SU-DHL-6 (cell line): ENCODE measurements around the gene NTN3.

Experiments
- H2AFZ ChIP-seq: fragments of 200-600 bp; sonication (generic); 2 replicates; pipeline ENCODE4 v1.6.1; 2014; ENCODE audit warnings: low read depth, mild to moderate bottlenecking, moderate library complexity, mixed read lengths, antibody characterized with exemption, low read length; ENCODE audit not compliant: severe bottlenecking
- H3F3A ChIP-seq: fragments of 200-600 bp; shearing (Covaris generic); 2 replicates; pipeline ENCODE4 v1.6.0; 2016; ENCODE audit warnings: antibody characterized with exemption, mild to moderate bottlenecking; ENCODE audit not compliant: insufficient read depth
- H3K27ac ChIP-seq: fragments of 200-600 bp; sonication (generic); 2 replicates; pipeline ENCODE4 v1.5.1; 2016; ENCODE audit warnings: low read depth, mild to moderate bottlenecking, low read length, moderate library complexity, mixed read lengths
- H3K27me3 ChIP-seq: fragments of 200-600 bp; sonication (generic), shearing (Covaris generic); 2 replicates; pipeline ENCODE4 v1.6.0; 2014; ENCODE audit warnings: mild to moderate bottlenecking, low read length
- H3K36me3 ChIP-seq: fragments of 200-600 bp; sonication (generic); 2 replicates; pipeline ENCODE4 v1.6.1; 2014; ENCODE audit warnings: mild to moderate bottlenecking, low read length, mixed read lengths
- H3K4me2 ChIP-seq: fragments of 300-600, 200-600 bp; shearing (Covaris generic), sonication (generic); 2 replicates; pipeline ENCODE4 v1.6.0; 2014; ENCODE audit warnings: low read length, low read depth, mild to moderate bottlenecking; ENCODE audit not compliant: poor library complexity, severe bottlenecking
- H3K4me3 ChIP-seq: fragments of 200-600 bp; sonication (generic); 2 replicates; pipeline ENCODE4 v1.5.1; 2014; ENCODE audit warnings: antibody characterized with exemption, low read length, mild to moderate bottlenecking, mixed read lengths; ENCODE audit not compliant: insufficient read depth, poor library complexity, severe bottlenecking
- H3K79me2 ChIP-seq: fragments of 200-600 bp; sonication (generic); 2 replicates; pipeline ENCODE4 v1.6.1; 2014; ENCODE audit warnings: mild to moderate bottlenecking, low read length, moderate library complexity; ENCODE audit not compliant: insufficient read depth
- H3K9ac ChIP-seq: fragments of 200-600 bp; sonication (generic); 2 replicates; pipeline ENCODE4 v1.7.0; 2014; ENCODE audit warnings: mild to moderate bottlenecking, low read length
- H3K9me2 ChIP-seq: fragments of 200-600 bp; sonication (generic); replicated peaks from 2 replicates; pipeline ENCODE4 v1.6.1; 2014; ENCODE audit warnings: low read length; ENCODE audit not compliant: insufficient read depth
- H3K9me3 ChIP-seq: fragments of 200-600 bp; sonication (generic); 2 replicates; pipeline ENCODE4 v1.6.1; 2014; ENCODE audit warnings: low read length, mixed read lengths; ENCODE audit not compliant: insufficient read depth
- H4K20me1 ChIP-seq: fragments of 200-600 bp; sonication (generic); 2 replicates; pipeline ENCODE4 v1.6.1; 2014; ENCODE audit warnings: low read depth, mild to moderate bottlenecking, antibody characterized with exemption, low read length, moderate library complexity, mixed read lengths
- EZH2phosphoT487 ChIP-seq: fragments of 200-600 bp; sonication (generic), shearing (Covaris generic); conservative IDR thresholded peaks from 2 replicates; pipeline ENCODE4 v1.6.1; 2018; ENCODE audit warnings: mild to moderate bottlenecking, antibody characterized with exemption, low read length, moderate library complexity, mixed read lengths
- TF ChIP-seq, protein P1 (sequence below): fragments of 200-600 bp; sonication (generic); IDR thresholded peaks from one replicate; pipeline ENCODE4 v1.5.1; 2017; ENCODE audit warnings: antibody characterized with exemption, mild to moderate bottlenecking, low read length, moderate library complexity; ENCODE audit not compliant: insufficient read depth, poor library complexity, severe bottlenecking

NTN3 gene

DNA sequence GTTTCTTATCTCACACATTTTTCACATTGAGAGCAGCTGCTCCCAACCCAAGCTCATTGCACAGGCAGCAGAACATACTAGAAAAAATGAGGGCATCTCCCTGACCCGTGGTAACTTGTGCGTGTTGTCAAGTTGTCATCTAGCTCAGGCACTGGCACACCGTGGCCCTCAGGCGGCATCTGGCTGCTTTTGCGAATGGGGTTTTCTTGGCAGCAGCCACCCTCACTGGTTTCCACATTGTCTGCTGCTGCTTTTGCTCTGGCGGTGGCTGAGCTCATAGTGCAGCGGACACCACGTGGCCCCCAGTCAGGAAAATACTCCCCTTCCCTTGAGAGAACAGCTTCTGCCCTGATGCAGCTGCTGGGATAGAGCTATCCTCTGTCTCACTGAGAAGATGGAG is 20.6 kb upstream of the NTN3 start:
- H3K9me3 ChIP-seq = no peaks in the 10 kb centered on the region
- H3K4me2 ChIP-seq = no peak overlapping the region
- H3K27me3 ChIP-seq = no peaks in the 10 kb centered on the region
- no peaks in the 10 kb centered on the region for H3K9me2 ChIP-seq
- no peak overlapping the region for H3K9ac ChIP-seq
- peaks cover 15% of the 10 kb centered on the region; the same call in 1 of the 2 replicates for H3K36me3 ChIP-seq
- H3K79me2 ChIP-seq = no peaks in the 10 kb centered on the region
- no peak for TF ChIP-seq EZH2phosphoT487
- TF ChIP-seq, protein P1, sequence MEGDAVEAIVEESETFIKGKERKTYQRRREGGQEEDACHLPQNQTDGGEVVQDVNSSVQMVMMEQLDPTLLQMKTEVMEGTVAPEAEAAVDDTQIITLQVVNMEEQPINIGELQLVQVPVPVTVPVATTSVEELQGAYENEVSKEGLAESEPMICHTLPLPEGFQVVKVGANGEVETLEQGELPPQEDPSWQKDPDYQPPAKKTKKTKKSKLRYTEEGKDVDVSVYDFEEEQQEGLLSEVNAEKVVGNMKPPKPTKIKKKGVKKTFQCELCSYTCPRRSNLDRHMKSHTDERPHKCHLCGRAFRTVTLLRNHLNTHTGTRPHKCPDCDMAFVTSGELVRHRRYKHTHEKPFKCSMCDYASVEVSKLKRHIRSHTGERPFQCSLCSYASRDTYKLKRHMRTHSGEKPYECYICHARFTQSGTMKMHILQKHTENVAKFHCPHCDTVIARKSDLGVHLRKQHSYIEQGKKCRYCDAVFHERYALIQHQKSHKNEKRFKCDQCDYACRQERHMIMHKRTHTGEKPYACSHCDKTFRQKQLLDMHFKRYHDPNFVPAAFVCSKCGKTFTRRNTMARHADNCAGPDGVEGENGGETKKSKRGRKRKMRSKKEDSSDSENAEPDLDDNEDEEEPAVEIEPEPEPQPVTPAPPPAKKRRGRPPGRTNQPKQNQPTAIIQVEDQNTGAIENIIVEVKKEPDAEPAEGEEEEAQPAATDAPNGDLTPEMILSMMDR = no peak
- H3K27ac ChIP-seq = no peak overlapping the region
- H2AFZ ChIP-seq = no peak overlapping the region
- H3K4me3 ChIP-seq = no peak overlapping the region
- H4K20me1 ChIP-seq = no peaks in the 10 kb centered on the region; the same call in 1 of the 2 replicates
- H3F3A ChIP-seq = no peaks in the 10 kb centered on the region

DNA sequence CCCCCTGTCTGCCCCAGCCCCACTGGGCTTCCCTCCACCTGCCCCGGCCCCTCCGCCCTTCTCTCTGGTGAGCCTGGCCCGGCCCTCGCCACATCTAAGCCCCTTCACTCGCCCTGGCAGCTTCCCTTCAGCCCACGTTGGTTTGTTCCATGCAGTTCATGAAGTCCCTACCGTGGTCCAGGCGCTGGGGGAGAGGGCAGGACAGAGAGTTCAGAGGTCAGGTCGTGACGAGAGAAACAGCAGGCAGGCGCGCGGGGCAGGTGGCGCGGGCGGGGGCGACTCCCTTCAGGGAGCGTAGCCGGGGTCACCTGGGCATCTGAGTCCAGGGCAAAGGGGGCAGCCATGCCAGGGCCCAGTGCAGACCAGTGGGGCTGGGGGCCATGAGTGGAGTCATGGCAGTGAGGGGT is 20.1 kb upstream of the NTN3 start:
- no peak overlapping the region for H3K4me2 ChIP-seq
- no peaks in the 10 kb centered on the region for H3K27me3 ChIP-seq
- no peaks in the 10 kb centered on the region for H3F3A ChIP-seq
- H2AFZ ChIP-seq = no peak overlapping the region
- H3K79me2 ChIP-seq = no peaks in the 10 kb centered on the region
- H3K27ac ChIP-seq = no peak overlapping the region
- no peaks in the 10 kb centered on the region for H3K9me2 ChIP-seq
- no peak overlapping the region for H3K4me3 ChIP-seq
- TF ChIP-seq EZH2phosphoT487 = no peak
- TF ChIP-seq, protein P1 = no peak
- H3K9me3 ChIP-seq = no peaks in the 10 kb centered on the region
- no peaks in the 10 kb centered on the region; the same call in 1 of the 2 replicates for H4K20me1 ChIP-seq
- peaks cover 15% of the 10 kb centered on the region; the same call in 1 of the 2 replicates for H3K36me3 ChIP-seq
- H3K9ac ChIP-seq = no peak overlapping the region

DNA sequence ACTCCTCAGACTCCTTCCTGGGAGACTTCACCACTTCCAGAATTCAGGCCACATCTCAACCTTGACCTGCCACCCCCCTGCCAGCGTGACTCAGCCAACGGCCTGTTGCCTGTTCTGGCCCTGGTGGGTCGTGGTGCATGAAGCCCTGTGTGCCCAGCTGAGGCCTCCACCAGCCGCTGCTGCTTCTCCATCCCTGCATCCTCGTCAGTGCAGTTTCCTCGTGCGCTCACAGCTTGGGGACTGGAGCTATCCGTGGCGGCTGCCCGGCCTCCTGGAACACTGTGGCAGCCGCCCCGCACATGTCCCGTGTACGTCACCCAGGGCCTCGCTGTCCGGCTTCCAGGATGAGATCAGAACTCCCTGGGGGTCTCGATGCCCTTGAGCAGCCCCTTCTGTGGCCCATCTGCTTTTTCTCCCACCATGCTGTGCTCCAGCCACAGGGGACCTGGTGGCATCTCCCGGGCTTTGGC is 19.2 kb upstream of the NTN3 start:
- TF ChIP-seq EZH2phosphoT487 = no peak
- TF ChIP-seq, protein P1 = no peak
- no peak overlapping the region for H3K4me2 ChIP-seq
- H3K9ac ChIP-seq = no peak overlapping the region
- H3K9me2 ChIP-seq = no peaks in the 10 kb centered on the region
- no peak overlapping the region for H2AFZ ChIP-seq
- no peak overlapping the region for H3K4me3 ChIP-seq
- H3K27ac ChIP-seq = no peak overlapping the region
- peaks cover 11% of the 10 kb centered on the region; the same call in 1 of the 2 replicates for H3K36me3 ChIP-seq
- no peaks in the 10 kb centered on the region for H3F3A ChIP-seq
- H3K27me3 ChIP-seq = no peaks in the 10 kb centered on the region
- H3K79me2 ChIP-seq = no peaks in the 10 kb centered on the region
- no peaks in the 10 kb centered on the region; the same call in 1 of the 2 replicates for H4K20me1 ChIP-seq
- no peaks in the 10 kb centered on the region for H3K9me3 ChIP-seq
